ENCODE results near the gene RPRD2.

DNA sequence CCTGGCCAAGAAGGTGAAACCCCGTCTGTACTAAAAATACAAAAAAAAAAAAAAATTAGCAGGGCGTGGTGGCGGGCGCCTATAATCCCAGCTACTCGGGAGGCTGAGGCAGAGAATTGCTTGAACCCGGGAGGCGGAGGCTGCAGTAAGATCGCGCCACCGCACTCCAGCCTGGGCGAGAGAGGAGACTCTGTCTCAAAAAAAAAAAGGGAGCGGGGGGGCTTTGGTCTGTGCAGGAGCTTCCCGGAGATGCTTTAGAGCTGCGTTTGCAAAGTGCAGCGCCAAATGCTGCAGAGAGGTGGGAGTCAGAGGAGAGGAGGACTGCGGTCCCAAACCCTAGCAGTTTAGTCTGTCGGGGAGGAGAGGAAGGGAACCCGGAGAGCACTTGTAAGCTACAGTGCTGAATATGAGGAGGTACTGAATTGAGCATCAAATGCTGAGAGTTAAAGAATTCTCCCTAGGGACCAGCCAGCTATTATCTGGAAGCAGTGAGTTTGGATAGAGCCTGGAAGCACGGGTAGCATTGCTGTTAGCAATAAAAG, 152.2 kb downstream of the RPRD2 start:
- TF ChIP-seq, protein P1, sequence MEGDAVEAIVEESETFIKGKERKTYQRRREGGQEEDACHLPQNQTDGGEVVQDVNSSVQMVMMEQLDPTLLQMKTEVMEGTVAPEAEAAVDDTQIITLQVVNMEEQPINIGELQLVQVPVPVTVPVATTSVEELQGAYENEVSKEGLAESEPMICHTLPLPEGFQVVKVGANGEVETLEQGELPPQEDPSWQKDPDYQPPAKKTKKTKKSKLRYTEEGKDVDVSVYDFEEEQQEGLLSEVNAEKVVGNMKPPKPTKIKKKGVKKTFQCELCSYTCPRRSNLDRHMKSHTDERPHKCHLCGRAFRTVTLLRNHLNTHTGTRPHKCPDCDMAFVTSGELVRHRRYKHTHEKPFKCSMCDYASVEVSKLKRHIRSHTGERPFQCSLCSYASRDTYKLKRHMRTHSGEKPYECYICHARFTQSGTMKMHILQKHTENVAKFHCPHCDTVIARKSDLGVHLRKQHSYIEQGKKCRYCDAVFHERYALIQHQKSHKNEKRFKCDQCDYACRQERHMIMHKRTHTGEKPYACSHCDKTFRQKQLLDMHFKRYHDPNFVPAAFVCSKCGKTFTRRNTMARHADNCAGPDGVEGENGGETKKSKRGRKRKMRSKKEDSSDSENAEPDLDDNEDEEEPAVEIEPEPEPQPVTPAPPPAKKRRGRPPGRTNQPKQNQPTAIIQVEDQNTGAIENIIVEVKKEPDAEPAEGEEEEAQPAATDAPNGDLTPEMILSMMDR (conservative IDR thresholded peaks at IDR 0.05; ENCODE audit: low read depth, low read length) = no peak
- TF ChIP-seq EZH2 (IDR thresholded peaks at IDR 0.05; ENCODE audit: low read length, unreplicated experiment) (no peak), EZH2phosphoT487 (IDR thresholded peaks at IDR 0.05; ENCODE audit: borderline replicate concordance, low read length) (no peak)
